ENCODE results near the gene SV2C.

GRCh38 chr5:76400466-76400865 lies 317.3 kb downstream of the SV2C start:
- TF ChIP-seq CTCF (IDR thresholded peaks at IDR 0.05; ENCODE audit: low read depth, low read length, missing input control) (no peak), YY1 (IDR thresholded peaks at IDR 0.05) (no peak), RAD21 (IDR thresholded peaks at IDR 0.05) (no peak), EGR1 (IDR thresholded peaks at IDR 0.05; ENCODE audit: low read depth in 2 of 2) (no peak), TAF1 (conservative IDR thresholded peaks at IDR 0.05) (no peak), MAX (IDR thresholded peaks at IDR 0.05) (no peak), JUND (IDR thresholded peaks at IDR 0.05) (no peak), SP1 (IDR thresholded peaks at IDR 0.05) (no peak), ATF3 (IDR thresholded peaks at IDR 0.05) (no peak), REST (IDR thresholded peaks at IDR 0.05) (no peak), RXRA (IDR thresholded peaks at IDR 0.05) (no peak), FOXA1 (IDR thresholded peaks at IDR 0.05) (no peak), NR2F2 (IDR thresholded peaks at IDR 0.05) (no peak), GABPA (IDR thresholded peaks at IDR 0.05 in 1 of 2, conservative IDR thresholded peaks at IDR 0.05 in 1 of 2) (no peak)

Measured in liver (tissue), 3 donors.